Breast epithelium (tissue), 3 donors: Measurements from ENCODE around the gene MYO5B.

Experiments used
- POLR2AphosphoS5 ChIP-seq, 3 donors: sonication (generic); formaldehyde crosslinking; IDR thresholded peaks; one replicate each; pipeline ENCODE4 v1.6.1; 2017; ENCODE audit warnings: antibody characterized with exemption in 3 of 3
- TF ChIP-seq, protein P1 (sequence below), 3 donors: fragments of 450-650 bp; IDR thresholded peaks; one replicate each; pipeline ENCODE4 v1.5.1; 2016 to 2017; ENCODE audit warnings: antibody characterized with exemption in 3 of 3, mild to moderate bottlenecking in 3 of 3, moderate library complexity in 3 of 3

DNA sequence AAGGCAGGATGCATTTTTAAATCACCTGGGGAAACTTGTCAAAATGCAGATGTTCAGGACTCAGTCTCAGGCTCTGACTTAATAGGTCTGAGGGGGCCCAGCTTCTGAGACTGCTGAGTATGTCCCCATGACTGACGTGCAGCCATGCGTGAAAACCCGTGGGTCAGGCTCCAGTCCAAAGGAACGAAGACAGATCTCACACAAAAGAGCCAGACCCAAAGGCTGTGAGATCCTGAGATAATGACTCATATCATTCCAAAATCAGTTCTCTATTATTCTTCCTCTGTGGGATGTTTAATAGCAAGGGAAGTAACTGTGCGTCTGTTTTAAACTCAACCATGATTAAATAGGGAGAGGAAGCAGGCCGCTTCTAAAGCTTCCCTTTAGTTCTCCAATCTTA, 274.2 kb downstream of the MYO5B start:
- TF ChIP-seq, protein P1, sequence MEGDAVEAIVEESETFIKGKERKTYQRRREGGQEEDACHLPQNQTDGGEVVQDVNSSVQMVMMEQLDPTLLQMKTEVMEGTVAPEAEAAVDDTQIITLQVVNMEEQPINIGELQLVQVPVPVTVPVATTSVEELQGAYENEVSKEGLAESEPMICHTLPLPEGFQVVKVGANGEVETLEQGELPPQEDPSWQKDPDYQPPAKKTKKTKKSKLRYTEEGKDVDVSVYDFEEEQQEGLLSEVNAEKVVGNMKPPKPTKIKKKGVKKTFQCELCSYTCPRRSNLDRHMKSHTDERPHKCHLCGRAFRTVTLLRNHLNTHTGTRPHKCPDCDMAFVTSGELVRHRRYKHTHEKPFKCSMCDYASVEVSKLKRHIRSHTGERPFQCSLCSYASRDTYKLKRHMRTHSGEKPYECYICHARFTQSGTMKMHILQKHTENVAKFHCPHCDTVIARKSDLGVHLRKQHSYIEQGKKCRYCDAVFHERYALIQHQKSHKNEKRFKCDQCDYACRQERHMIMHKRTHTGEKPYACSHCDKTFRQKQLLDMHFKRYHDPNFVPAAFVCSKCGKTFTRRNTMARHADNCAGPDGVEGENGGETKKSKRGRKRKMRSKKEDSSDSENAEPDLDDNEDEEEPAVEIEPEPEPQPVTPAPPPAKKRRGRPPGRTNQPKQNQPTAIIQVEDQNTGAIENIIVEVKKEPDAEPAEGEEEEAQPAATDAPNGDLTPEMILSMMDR (IDR thresholded peaks at IDR 0.05) = no peak
- TF ChIP-seq POLR2AphosphoS5 (IDR thresholded peaks at IDR 0.05) = no peak
